HEK293 (cell line): ENCODE measurements around the gene CDH2.

Experiments used
- CTCF ChIA-PET: fragments of 350-600 bp; formaldehyde crosslinking; extraction: SDS; loops from one replicate; lab custom pipeline; 2021; ENCODE audit warnings: antibody characterized with exemption; lab: Yijun Ruan, JAX
- POLR2A ChIA-PET: fragments of 300-600 bp; formaldehyde crosslinking; extraction: SDS; loops from one replicate; lab custom pipeline; 2020; ENCODE audit warnings: antibody characterized with exemption, inconsistent platforms; lab: Yijun Ruan, JAX
- H3K27ac ChIP-seq: fragments of 200-500 bp; sonication (Bioruptor generic); 2 replicates; pipeline ENCODE4 v1.5.1; 2014; ENCODE audit warnings: low read depth, low read length, control low read depth, inconsistent platforms; ENCODE audit errors: extremely low read depth
- H3K36me3 ChIP-seq, 2 experiments: fragments of 200-500 bp in 1 of 2; sonication (Bioruptor generic) in 1 of 2; 1 replicate in 1 of 2; 2 replicates in 1 of 2; pipeline ENCODE4 v1.5.1; 2014 to 2017; ENCODE audit warnings: inconsistent platforms in 2 of 2, low read length in 2 of 2; ENCODE audit not compliant: control insufficient read depth in 2 of 2, insufficient read depth in 1 of 2
- H3K4me1 ChIP-seq: fragments of 200-500 bp; sonication (Bioruptor generic); 2 replicates; pipeline ENCODE4 v1.5.1; 2014; ENCODE audit warnings: mild to moderate bottlenecking, low read length, inconsistent platforms; ENCODE audit not compliant: control insufficient read depth, insufficient read depth
- H3K4me3 ChIP-seq: 2 replicates; pipeline ENCODE4 v1.5.1; 2011; ENCODE audit warnings: low read depth, mild to moderate bottlenecking, control low read depth, low read length, moderate library complexity
- H3K9me3 ChIP-seq: fragments of 200-500 bp; sonication (Bioruptor generic); 2 replicates; pipeline ENCODE4 v1.5.1; 2014; ENCODE audit warnings: low read depth, low read length, inconsistent platforms; ENCODE audit not compliant: control insufficient read depth, insufficient read depth
- HOXC10 ChIP-seq: sonication (generic); formaldehyde crosslinking; IDR thresholded peaks from 2 replicates; pipeline ENCODE4 v1.8.1; 2023; ENCODE audit warnings: mild to moderate bottlenecking, missing genetic modification reagents
- MYNN ChIP-seq: fragments of 450-650 bp; formaldehyde crosslinking; IDR thresholded peaks from 2 replicates; pipeline ENCODE4 v1.5.1; 2016; ENCODE audit warnings: missing biosample characterization, missing genetic modification characterization, borderline replicate concordance
- TCF7L2 ChIP-seq: IDR thresholded peaks from 2 replicates; pipeline ENCODE4 v1.6.1; 2011; ENCODE audit warnings: low read depth, mild to moderate bottlenecking, inconsistent platforms, low read length, moderate library complexity, borderline replicate concordance
- ZNF174 ChIP-seq: fragments of 450-650 bp; formaldehyde crosslinking; IDR thresholded peaks from 2 replicates; pipeline ENCODE4 v1.5.0; 2017; ENCODE audit warnings: missing biosample characterization, mild to moderate bottlenecking, missing genetic modification characterization
- ZNF184 ChIP-seq: fragments of 450-650 bp; IDR thresholded peaks from 2 replicates; pipeline ENCODE4 v1.5.1; 2018; ENCODE audit warnings: missing biosample characterization, mild to moderate bottlenecking, missing genetic modification characterization
- ZNF391 ChIP-seq: fragments of 450-650 bp; formaldehyde crosslinking; IDR thresholded peaks from 2 replicates; pipeline ENCODE4 v1.5.1; 2016; ENCODE audit warnings: low read depth, missing biosample characterization, missing genetic modification characterization, borderline replicate concordance
- ZNF433 ChIP-seq: fragments of 450-650 bp; formaldehyde crosslinking; IDR thresholded peaks from 2 replicates; pipeline ENCODE4 v1.5.1; 2016; ENCODE audit warnings: missing biosample characterization, missing genetic modification characterization, low read depth
- ZNF521 ChIP-seq: fragments of 450-650 bp; formaldehyde crosslinking; IDR thresholded peaks from 2 replicates; pipeline ENCODE4 v1.5.1; 2017; ENCODE audit warnings: missing biosample characterization, mild to moderate bottlenecking, missing genetic modification characterization
- ZNF529 ChIP-seq: fragments of 450-650 bp; formaldehyde crosslinking; IDR thresholded peaks from 2 replicates; pipeline ENCODE4 v1.5.1; 2017; ENCODE audit warnings: missing genetic modification characterization, missing biosample characterization; ENCODE audit not compliant: insufficient replicate concordance
- ZNF549 ChIP-seq: fragments of 450-650 bp; IDR thresholded peaks from 2 replicates; pipeline ENCODE4 v1.5.1; 2018; ENCODE audit warnings: missing biosample characterization, missing genetic modification characterization, mild to moderate bottlenecking, inconsistent platforms, moderate library complexity
- ZNF626 ChIP-seq: fragments of 450-650 bp; sonication (Bioruptor Pico); formaldehyde crosslinking; IDR thresholded peaks from 2 replicates; pipeline ENCODE4 v1.5.1; 2018; ENCODE audit warnings: missing biosample characterization, missing genetic modification characterization, inconsistent platforms
- ZNF777 ChIP-seq: fragments of 450-650 bp; formaldehyde crosslinking; IDR thresholded peaks from 2 replicates; pipeline ENCODE4 v1.5.1; 2017; ENCODE audit warnings: missing biosample characterization, missing genetic modification characterization, borderline replicate concordance
- ZSCAN16 ChIP-seq: fragments of 450-650 bp; formaldehyde crosslinking; IDR thresholded peaks from 2 replicates; pipeline ENCODE4 v1.5.1; 2016; ENCODE audit warnings: missing biosample characterization, missing genetic modification characterization
- TF ChIP-seq, protein P1 (sequence below): fragments of 450-650 bp; formaldehyde crosslinking; IDR thresholded peaks from 2 replicates; pipeline ENCODE4 v1.5.1; 2016; ENCODE audit warnings: missing biosample characterization, missing genetic modification characterization
- TF ChIP-seq, protein P2 (sequence below): IDR thresholded peaks from 2 replicates; pipeline ENCODE4 v1.6.1; 2011; ENCODE audit warnings: mild to moderate bottlenecking, low read depth, low read length, borderline replicate concordance
- TF ChIP-seq, protein P3 (sequence below): fragments of 450-650 bp; formaldehyde crosslinking; IDR thresholded peaks from 2 replicates; pipeline ENCODE4 v1.5.1; 2016; ENCODE audit warnings: missing biosample characterization, missing genetic modification characterization
- TF ChIP-seq, protein P4 (sequence below): fragments of 450-650 bp; formaldehyde crosslinking; IDR thresholded peaks from 2 replicates; pipeline ENCODE4 v1.5.1; 2016; ENCODE audit warnings: missing biosample characterization, missing genetic modification characterization, borderline replicate concordance
- TF ChIP-seq, protein P5 (sequence below): fragments of 450-650 bp; formaldehyde crosslinking; IDR thresholded peaks from 2 replicates; pipeline ENCODE4 v1.5.1; 2016; ENCODE audit warnings: missing biosample characterization, missing genetic modification characterization
- TF ChIP-seq, protein P6 (sequence below): fragments of 450-650 bp; formaldehyde crosslinking; IDR thresholded peaks from 2 replicates; pipeline ENCODE4 v1.5.1; 2016; ENCODE audit warnings: missing biosample characterization, missing genetic modification characterization

Gene CDH2

DNA sequence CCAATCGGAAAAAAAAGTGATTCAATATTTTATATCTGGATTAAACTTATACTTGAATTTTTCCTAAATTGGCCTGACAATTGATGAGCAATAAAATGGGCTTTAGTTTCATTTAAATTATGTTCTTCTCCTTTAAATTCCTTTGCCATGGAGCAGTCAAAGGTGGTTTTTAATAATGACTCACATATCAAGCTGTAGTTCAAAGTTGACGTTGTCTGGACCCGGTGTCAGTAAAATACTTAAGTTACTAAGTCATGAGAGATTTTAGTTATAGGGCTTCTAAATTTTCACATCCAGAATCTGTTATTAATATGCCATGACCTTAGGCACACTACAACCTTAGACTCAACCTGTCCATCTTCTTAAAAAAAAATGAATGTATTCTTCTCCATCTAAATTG lies 62.5 kb downstream of the CDH2 start:
- H3K27ac ChIP-seq, result no peak overlapping the region
- ChIA-PET CTCF (interaction anchor here (0.6 to 0.7 kb wide), 4 partner anchors 49 to 410 kb away, joined by 3 to 4 read pairs (median 4); no protein-coding TSS in a partner anchor), POLR2A (interaction anchor here (0.7 to 2.2 kb wide), 3 partner anchors 50 to 64 kb away, joined by 3 to 7 read pairs (median 3); partner anchors contain the start of gene CDH2)

More for the DNA sequence above, 62.5 kb downstream of the CDH2 start:
- no peaks in the 10 kb centered on the region for H3K9me3 ChIP-seq
- no peaks in the 10 kb centered on the region for H3K36me3 ChIP-seq
- peaks cover 21% of the 10 kb centered on the region for H3K4me1 ChIP-seq
- no peak overlapping the region for H3K4me3 ChIP-seq
- TF ChIP-seq, protein P1, sequence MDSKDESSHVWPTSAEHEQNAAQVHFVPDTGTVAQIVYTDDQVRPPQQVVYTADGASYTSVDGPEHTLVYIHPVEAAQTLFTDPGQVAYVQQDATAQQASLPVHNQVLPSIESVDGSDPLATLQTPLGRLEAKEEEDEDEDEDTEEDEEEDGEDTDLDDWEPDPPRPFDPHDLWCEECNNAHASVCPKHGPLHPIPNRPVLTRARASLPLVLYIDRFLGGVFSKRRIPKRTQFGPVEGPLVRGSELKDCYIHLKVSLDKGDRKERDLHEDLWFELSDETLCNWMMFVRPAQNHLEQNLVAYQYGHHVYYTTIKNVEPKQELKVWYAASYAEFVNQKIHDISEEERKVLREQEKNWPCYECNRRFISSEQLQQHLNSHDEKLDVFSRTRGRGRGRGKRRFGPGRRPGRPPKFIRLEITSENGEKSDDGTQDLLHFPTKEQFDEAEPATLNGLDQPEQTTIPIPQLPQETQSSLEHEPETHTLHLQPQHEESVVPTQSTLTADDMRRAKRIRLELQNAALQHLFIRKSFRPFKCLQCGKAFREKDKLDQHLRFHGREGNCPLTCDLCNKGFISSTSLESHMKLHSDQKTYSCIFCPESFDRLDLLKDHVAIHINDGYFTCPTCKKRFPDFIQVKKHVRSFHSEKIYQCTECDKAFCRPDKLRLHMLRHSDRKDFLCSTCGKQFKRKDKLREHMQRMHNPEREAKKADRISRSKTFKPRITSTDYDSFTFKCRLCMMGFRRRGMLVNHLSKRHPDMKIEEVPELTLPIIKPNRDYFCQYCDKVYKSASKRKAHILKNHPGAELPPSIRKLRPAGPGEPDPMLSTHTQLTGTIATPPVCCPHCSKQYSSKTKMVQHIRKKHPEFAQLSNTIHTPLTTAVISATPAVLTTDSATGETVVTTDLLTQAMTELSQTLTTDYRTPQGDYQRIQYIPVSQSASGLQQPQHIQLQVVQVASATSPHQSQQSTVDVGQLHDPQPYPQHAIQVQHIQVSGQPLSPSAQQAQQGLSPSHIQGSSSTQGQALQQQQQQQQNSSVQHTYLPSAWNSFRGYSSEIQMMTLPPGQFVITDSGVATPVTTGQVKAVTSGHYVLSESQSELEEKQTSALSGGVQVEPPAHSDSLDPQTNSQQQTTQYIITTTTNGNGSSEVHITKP (tag by site-specific recombination), result no peak
- TF ChIP-seq, protein P2, sequence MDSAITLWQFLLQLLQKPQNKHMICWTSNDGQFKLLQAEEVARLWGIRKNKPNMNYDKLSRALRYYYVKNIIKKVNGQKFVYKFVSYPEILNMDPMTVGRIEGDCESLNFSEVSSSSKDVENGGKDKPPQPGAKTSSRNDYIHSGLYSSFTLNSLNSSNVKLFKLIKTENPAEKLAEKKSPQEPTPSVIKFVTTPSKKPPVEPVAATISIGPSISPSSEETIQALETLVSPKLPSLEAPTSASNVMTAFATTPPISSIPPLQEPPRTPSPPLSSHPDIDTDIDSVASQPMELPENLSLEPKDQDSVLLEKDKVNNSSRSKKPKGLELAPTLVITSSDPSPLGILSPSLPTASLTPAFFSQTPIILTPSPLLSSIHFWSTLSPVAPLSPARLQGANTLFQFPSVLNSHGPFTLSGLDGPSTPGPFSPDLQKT, result no peak
- TF ChIP-seq, protein P3, sequence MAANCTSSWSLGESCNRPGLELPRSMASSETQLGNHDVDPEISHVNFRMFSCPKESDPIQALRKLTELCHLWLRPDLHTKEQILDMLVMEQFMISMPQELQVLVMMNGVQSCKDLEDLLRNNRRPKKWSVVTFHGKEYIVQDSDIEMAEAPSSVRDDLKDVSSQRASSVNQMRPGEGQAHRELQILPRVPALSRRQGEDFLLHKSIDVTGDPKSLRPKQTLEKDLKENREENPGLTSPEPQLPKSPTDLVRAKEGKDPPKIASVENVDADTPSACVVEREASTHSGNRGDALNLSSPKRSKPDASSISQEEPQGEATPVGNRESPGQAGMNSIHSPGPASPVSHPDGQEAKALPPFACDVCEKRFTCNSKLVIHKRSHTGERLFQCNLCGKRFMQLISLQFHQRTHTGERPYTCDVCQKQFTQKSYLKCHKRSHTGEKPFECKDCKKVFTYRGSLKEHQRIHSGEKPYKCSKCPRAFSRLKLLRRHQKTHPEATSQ (tag by site-specific recombination), result no peak
- TF ChIP-seq, protein P4, sequence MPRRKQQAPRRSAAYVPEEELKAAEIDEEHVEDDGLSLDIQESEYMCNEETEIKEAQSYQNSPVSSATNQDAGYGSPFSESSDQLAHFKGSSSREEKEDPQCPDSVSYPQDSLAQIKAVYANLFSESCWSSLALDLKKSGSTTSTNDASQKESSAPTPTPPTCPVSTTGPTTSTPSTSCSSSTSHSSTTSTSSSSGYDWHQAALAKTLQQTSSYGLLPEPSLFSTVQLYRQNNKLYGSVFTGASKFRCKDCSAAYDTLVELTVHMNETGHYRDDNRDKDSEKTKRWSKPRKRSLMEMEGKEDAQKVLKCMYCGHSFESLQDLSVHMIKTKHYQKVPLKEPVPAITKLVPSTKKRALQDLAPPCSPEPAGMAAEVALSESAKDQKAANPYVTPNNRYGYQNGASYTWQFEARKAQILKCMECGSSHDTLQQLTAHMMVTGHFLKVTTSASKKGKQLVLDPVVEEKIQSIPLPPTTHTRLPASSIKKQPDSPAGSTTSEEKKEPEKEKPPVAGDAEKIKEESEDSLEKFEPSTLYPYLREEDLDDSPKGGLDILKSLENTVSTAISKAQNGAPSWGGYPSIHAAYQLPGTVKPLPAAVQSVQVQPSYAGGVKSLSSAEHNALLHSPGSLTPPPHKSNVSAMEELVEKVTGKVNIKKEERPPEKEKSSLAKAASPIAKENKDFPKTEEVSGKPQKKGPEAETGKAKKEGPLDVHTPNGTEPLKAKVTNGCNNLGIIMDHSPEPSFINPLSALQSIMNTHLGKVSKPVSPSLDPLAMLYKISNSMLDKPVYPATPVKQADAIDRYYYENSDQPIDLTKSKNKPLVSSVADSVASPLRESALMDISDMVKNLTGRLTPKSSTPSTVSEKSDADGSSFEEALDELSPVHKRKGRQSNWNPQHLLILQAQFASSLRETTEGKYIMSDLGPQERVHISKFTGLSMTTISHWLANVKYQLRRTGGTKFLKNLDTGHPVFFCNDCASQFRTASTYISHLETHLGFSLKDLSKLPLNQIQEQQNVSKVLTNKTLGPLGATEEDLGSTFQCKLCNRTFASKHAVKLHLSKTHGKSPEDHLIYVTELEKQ (tag by site-specific recombination), result no peak
- TF ChIP-seq ZNF433, result no peak
- TF ChIP-seq ZNF549 (tag by site-specific recombination), result no peak
- TF ChIP-seq ZNF521 (tag by site-specific recombination), result no peak
- TF ChIP-seq TCF7L2, result no peak
- no peak for TF ChIP-seq ZNF529
- no peak for TF ChIP-seq HOXC10 (CRISPR knock-in tag)
- TF ChIP-seq ZNF184 (tag by site-specific recombination), result no peak
- TF ChIP-seq ZNF777 (tag by site-specific recombination), result no peak
- no peak for TF ChIP-seq ZNF391 (tag by site-specific recombination)
- TF ChIP-seq, protein P5, sequence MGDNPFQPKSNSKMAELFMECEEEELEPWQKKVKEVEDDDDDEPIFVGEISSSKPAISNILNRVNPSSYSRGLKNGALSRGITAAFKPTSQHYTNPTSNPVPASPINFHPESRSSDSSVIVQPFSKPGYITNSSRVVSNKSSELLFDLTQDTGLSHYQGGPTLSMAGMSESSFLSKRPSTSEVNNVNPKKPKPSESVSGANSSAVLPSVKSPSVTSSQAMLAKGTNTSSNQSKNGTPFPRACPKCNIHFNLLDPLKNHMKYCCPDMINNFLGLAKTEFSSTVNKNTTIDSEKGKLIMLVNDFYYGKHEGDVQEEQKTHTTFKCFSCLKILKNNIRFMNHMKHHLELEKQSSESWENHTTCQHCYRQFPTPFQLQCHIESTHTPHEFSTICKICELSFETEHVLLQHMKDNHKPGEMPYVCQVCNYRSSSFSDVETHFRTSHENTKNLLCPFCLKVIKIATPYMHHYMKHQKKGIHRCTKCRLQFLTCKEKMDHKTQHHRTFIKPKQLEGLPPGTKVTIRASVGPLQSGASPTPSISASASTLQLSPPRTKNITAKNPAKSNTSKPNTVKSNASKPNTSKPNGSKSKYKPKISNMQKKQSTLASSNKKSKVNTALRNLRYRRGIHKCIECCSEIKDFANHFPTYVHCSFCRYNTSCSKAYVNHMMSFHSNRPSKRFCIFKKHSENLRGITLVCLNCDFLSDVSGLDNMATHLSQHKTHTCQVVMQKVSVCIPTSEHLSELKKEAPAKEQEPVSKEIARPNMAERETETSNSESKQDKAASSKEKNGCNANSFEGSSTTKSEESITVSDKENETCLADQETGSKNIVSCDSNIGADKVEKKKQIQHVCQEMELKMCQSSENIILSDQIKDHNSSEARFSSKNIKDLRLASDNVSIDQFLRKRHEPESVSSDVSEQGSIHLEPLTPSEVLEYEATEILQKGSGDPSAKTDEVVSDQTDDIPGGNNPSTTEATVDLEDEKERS (tag by site-specific recombination), result no peak
- no peak for TF ChIP-seq MYNN (tag by site-specific recombination)
- TF ChIP-seq, protein P6, sequence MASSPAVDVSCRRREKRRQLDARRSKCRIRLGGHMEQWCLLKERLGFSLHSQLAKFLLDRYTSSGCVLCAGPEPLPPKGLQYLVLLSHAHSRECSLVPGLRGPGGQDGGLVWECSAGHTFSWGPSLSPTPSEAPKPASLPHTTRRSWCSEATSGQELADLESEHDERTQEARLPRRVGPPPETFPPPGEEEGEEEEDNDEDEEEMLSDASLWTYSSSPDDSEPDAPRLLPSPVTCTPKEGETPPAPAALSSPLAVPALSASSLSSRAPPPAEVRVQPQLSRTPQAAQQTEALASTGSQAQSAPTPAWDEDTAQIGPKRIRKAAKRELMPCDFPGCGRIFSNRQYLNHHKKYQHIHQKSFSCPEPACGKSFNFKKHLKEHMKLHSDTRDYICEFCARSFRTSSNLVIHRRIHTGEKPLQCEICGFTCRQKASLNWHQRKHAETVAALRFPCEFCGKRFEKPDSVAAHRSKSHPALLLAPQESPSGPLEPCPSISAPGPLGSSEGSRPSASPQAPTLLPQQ (tag by site-specific recombination), result no peak
- no peak for TF ChIP-seq ZNF626 (tag by site-specific recombination)
- TF ChIP-seq ZSCAN16, result no peak
- TF ChIP-seq ZNF174 (tag by site-specific recombination), result no peak
- TF ChIP-seq, all 188 proteins: peak for 0
